Measurements from ENCODE around the gene CRYL1. TPM values are rescaled to one million over a fixed set of nuclear protein-coding genes. Genes with fewer than 3 reads are reported as not detected.

Gene CRYL1
- total RNA-seq, 6 donors from 2014 or later, result 22.2 to 38.9 (median 28.7) TPM

DNA sequence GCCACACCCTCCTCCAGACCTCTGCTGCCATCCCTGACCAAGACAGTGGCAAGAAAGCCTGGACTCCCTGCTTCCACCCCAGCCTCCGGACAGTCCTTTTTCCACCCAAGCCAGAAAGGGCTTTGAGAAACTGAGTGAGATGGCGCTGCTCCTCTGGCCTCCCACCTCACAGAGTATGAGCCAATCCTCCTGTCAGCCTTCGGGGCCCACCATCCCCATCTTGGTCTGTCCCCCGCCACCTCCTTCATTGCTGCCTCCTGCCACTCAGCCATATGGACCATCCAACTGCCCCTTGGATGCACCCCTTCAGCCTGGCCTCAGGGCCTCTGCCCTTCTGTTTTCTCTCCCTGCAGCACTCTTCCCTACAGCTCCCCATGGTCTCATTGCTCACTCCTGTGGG, 125.7 kb downstream of the CRYL1 start:
- H3K4me1 ChIP-seq, result no peaks in the 10 kb centered on the region
- no peaks in the 10 kb centered on the region for H3K9me3 ChIP-seq
- DNase-seq, result peak in 1 of 2 donors; percentile 13
- TF ChIP-seq POLR2AphosphoS5 (IDR thresholded peaks at IDR 0.05), result no peak
- TF ChIP-seq, protein P1, sequence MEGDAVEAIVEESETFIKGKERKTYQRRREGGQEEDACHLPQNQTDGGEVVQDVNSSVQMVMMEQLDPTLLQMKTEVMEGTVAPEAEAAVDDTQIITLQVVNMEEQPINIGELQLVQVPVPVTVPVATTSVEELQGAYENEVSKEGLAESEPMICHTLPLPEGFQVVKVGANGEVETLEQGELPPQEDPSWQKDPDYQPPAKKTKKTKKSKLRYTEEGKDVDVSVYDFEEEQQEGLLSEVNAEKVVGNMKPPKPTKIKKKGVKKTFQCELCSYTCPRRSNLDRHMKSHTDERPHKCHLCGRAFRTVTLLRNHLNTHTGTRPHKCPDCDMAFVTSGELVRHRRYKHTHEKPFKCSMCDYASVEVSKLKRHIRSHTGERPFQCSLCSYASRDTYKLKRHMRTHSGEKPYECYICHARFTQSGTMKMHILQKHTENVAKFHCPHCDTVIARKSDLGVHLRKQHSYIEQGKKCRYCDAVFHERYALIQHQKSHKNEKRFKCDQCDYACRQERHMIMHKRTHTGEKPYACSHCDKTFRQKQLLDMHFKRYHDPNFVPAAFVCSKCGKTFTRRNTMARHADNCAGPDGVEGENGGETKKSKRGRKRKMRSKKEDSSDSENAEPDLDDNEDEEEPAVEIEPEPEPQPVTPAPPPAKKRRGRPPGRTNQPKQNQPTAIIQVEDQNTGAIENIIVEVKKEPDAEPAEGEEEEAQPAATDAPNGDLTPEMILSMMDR (IDR thresholded peaks at IDR 0.05), result no peak
- TF ChIP-seq POLR2A (IDR thresholded peaks at IDR 0.05), result no peak
- no peak for TF ChIP-seq EP300 (IDR thresholded peaks at IDR 0.05)
- 98 to 100% methylated on average over 4 of the region's 4 CpGs for WGBS, 2 donors
- no peak overlapping the region for H3K4me3 ChIP-seq
- ATAC-seq (ENCODE audit: low FRiP score in 2 of 2), result no peak
- H3K27me3 ChIP-seq, result no peaks in the 10 kb centered on the region
- H3K27ac ChIP-seq, result no peak overlapping the region
- peaks cover 0 to 6% (median 2%) of the 10 kb centered on the region in 4 donors for H3K36me3 ChIP-seq

DNA sequence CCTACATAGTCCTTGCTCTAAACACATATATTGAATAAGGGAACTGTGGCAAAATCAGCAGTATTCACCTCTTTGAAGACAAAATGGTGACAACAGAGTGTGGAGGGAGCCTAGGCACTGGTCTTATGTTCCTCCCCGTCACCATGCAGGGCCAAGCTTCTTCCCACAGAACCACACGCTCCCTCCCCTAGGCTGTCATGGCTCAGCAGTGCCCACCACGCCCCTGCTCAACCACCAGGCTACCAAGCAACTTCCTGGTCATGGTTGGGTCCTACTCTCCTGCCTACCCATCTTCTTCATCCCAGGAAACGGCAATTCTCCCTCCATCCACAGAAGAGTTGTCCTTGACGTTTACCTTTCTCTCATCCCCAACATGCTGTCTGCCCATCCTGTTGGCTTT, 126.1 kb downstream of the CRYL1 start:
- H3K4me3 ChIP-seq, result no peak overlapping the region
- TF ChIP-seq EP300 (IDR thresholded peaks at IDR 0.05) (no peak), POLR2A (IDR thresholded peaks at IDR 0.05) (no peak), POLR2AphosphoS5 (IDR thresholded peaks at IDR 0.05) (no peak)
- TF ChIP-seq, protein P1 (IDR thresholded peaks at IDR 0.05), result no peak
- 87 to 94% methylated on average over 5 of the region's 5 CpGs for WGBS, 2 donors
- H3K27me3 ChIP-seq, result no peaks in the 10 kb centered on the region
- H3K27ac ChIP-seq, result no peak overlapping the region
- H3K4me1 ChIP-seq, result no peaks in the 10 kb centered on the region
- peaks cover 0 to 6% (median 2%) of the 10 kb centered on the region in 4 donors for H3K36me3 ChIP-seq
- DNase-seq (no peak), ATAC-seq (ENCODE audit: low FRiP score in 2 of 2) (no peak)
- H3K9me3 ChIP-seq, result no peaks in the 10 kb centered on the region

DNA sequence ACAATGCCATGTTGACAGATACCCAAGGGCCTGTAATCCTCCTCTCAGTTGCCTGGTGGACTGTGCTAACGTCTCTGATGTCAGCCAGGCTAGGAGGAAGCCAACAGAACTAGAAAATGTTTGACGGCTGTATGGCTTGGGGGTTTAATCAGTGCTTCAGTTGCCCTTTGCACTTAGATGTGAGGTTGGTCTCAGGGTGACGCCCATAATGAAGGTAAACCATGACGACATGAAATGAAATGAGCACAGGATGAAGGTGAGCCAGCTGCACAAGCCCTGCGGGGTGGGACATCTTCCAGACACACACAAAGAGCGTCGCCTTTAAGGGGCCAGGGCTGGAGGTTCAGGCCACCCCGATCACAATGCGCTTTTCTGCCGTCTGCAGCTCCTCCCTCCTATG, 127.2 kb downstream of the CRYL1 start:
- 85 to 86% methylated on average over 10 of the region's 10 CpGs for WGBS, 2 donors
- ATAC-seq (ENCODE audit: low FRiP score in 2 of 2), result no peak
- H3K27ac ChIP-seq, result no peak overlapping the region

DNA sequence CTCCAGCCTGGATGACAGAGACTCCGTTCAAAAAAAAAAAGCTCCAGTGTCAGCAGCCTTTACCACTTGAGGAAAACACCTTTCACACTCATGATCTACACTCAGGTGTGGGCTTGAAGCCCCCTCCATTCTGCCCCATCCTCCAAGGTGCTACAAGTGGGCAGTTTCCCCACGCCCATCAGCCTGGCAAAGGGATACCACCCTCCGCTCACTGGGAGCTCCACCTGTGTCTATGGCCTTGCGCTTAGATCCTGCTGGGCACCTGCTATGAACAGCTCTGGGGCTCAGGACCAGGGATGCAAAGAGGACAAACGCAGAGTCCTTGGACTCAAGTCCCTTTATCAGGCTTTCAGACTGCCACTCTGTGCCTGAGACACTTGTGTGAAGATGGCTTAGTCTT, 127.8 kb downstream of the CRYL1 start:
- 94 to 97% methylated on average over 5 of the region's 5 CpGs for WGBS, 2 donors
- DNase-seq (no peak), ATAC-seq (ENCODE audit: low FRiP score in 2 of 2) (no peak)
- TF ChIP-seq POLR2A (IDR thresholded peaks at IDR 0.05), result no peak
- no peak for TF ChIP-seq POLR2AphosphoS5 (IDR thresholded peaks at IDR 0.05)
- Histone ChIP-seq H3K9me3 (no peaks in the 10 kb centered on the region), H3K36me3 (no peaks in the 10 kb centered on the region), H3K27ac (no peak overlapping the region), H3K4me3 (no peak overlapping the region), H3K27me3 (no peaks in the 10 kb centered on the region), H3K4me1 (no peaks in the 10 kb centered on the region)

More for the DNA sequence above, 127.2 kb downstream of the CRYL1 start:
- Histone ChIP-seq H3K4me3 (no peak overlapping the region), H3K36me3 (peaks cover 0 to under 1% (median 0%) of the 10 kb centered on the region in 4 donors), H3K27me3 (no peaks in the 10 kb centered on the region), H3K4me1 (no peaks in the 10 kb centered on the region), H3K9me3 (no peaks in the 10 kb centered on the region)
- TF ChIP-seq, protein P1 (IDR thresholded peaks at IDR 0.05), result no peak
- TF ChIP-seq EP300 (IDR thresholded peaks at IDR 0.05), result no peak
- no peak for TF ChIP-seq POLR2AphosphoS5 (IDR thresholded peaks at IDR 0.05)
- TF ChIP-seq POLR2A (IDR thresholded peaks at IDR 0.05), result no peak
- no peak for DNase-seq

DNA sequence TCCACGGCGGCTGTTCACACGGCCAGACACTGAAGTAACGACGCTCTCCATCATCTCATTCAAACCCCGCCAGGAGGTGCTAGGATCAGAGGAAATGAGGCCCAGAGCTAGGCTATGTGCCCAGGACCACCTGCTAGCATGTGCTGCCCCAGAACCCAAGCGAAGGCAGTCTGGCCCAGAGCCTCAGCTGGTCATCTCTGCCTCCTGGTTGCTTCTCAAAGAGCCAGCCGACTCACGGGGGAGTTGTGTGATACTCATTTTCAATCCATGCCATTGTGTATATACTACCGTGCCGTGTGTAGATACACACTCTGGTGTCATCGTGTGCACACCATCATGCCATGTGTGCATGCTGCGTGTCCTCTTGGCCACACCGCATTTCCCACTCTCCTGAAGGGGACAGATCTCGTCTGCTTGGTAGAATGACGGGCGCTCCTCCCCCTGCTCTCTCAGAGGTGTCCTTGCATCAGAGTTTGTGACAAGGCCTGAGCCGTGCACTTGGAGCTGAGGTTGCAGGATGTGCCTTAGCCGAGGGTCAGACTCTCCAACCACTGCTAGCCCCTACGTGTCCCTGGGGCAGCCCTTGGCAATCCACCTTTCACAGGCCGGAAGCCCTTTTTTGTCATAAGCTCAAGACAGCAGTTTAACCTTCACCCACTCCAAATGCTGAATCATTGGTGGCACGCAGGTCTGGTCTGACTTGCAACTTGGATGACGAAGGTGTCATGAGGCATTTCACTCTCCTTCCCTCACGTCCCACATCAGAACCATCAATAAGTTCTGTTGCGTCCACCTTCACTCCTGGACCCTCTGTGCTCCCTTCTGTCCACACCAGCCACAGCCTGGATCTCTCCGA, 130.4 kb downstream of the CRYL1 start:
- Histone ChIP-seq H3K36me3 (no peaks in the 10 kb centered on the region), H3K4me1 (no peaks in the 10 kb centered on the region), H3K9me3 (no peaks in the 10 kb centered on the region), H3K27me3 (no peaks in the 10 kb centered on the region), H3K4me3 (no peak overlapping the region), H3K27ac (no peak overlapping the region)
- DNase-seq, result no peak
- ATAC-seq (ENCODE audit: low FRiP score in 2 of 2), result no peak
- TF ChIP-seq EP300 (IDR thresholded peaks at IDR 0.05) (no peak), POLR2A (IDR thresholded peaks at IDR 0.05) (no peak), POLR2AphosphoS5 (IDR thresholded peaks at IDR 0.05) (no peak)
- TF ChIP-seq, protein P1 (IDR thresholded peaks at IDR 0.05), result no peak
- 92 to 94% methylated on average over 22 to 26 of the region's 26 CpGs for WGBS, 2 donors
